Lower lobe of right lung (tissue), 2 donors: Measurements from ENCODE around the gene ABR. TPM values are rescaled to one million over a fixed set of nuclear protein-coding genes. Genes with fewer than 3 reads are reported as not detected.

Source experiments
- ATAC-seq, 2 donors: fragments of 200-7000 bp; cut with Tn5 transposase; one replicate each; pipeline ENCODE4 v1.9.1; 2020 to 2022; ENCODE audit warnings: mild to moderate bottlenecking in 2 of 2, moderate library complexity in 2 of 2
- DNase-seq: peaks from one replicate; pipeline ENCODE4 v3.0.0-alpha.2; 2020
- H3K27ac ChIP-seq: fragments of 200-600 bp; one replicate; pipeline ENCODE4 v1.8.0; 2022
- H3K27me3 ChIP-seq: fragments of 200-600 bp; one replicate; pipeline ENCODE4 v1.8.0; 2022; ENCODE audit warnings: low read depth
- H3K36me3 ChIP-seq: fragments of 200-600 bp; one replicate; pipeline ENCODE4 v1.8.0; 2022; ENCODE audit warnings: mild to moderate bottlenecking
- H3K4me1 ChIP-seq: fragments of 200-600 bp; one replicate; pipeline ENCODE4 v1.8.0; 2022
- H3K4me3 ChIP-seq: fragments of 200-600 bp; one replicate; pipeline ENCODE4 v1.8.0; 2022; ENCODE audit warnings: mild to moderate bottlenecking
- H3K9me3 ChIP-seq: fragments of 200-600 bp; one replicate; pipeline ENCODE4 v1.8.0; 2022
- CTCF ChIP-seq: fragments of 200-600 bp; IDR thresholded peaks from one replicate; pipeline ENCODE4 v1.8.0; 2022; ENCODE audit warnings: antibody characterized with exemption, mild to moderate bottlenecking
- intact Hi-C: fragments of 100-400 bp; cut with DNase I; formaldehyde crosslinking; loops from one replicate; pipeline ENCODE4 v1.11.0; 2022
- total RNA-seq: library from RNA; stranded (reverse); fragmentation: NEBNext Ultra II Directional; extraction: Animal tissue kit (Norgen Biotek cat#: 25700); gene quantifications from one replicate; pipeline ENCODE4 v1.2.1, GENCODE V29; 2021
- donor health status: DM: no; HTN: yes; CAD: no; lungs with severe emphysema.

ABR gene
- total RNA-seq, 1 donor from 2014 or later: 212 TPM

GRCh38 chr17:1217089-1217385, 37.3 kb upstream of the ABR start:
- Histone ChIP-seq H3K4me3 (no peak overlapping the region), H3K27ac (no peak overlapping the region), H3K9me3 (no peaks in the 10 kb centered on the region), H3K4me1 (no peaks in the 10 kb centered on the region), H3K36me3 (no peaks in the 10 kb centered on the region), H3K27me3 (no peaks in the 10 kb centered on the region)
- ATAC-seq (no peak), DNase-seq (no peak)
- intact Hi-C loops: no loop called here
- no peak for TF ChIP-seq CTCF

GRCh38 chr17:1216217-1217088, 36.7 kb upstream of the ABR start:
- no peak for TF ChIP-seq CTCF
- H3K4me3 ChIP-seq: no peak overlapping the region
- DNase-seq: no peak
- ATAC-seq: peak in 1 of 2 donors; percentile 33
- H3K27ac ChIP-seq: no peak overlapping the region
- H3K27me3 ChIP-seq: no peaks in the 10 kb centered on the region
- no peaks in the 10 kb centered on the region for H3K4me1 ChIP-seq
- H3K36me3 ChIP-seq: no peaks in the 10 kb centered on the region
- no peaks in the 10 kb centered on the region for H3K9me3 ChIP-seq
- intact Hi-C loops: no loop called here

GRCh38 chr17:1212946-1213345, 33.2 kb upstream of the ABR start:
- no peak for TF ChIP-seq CTCF
- Histone ChIP-seq H3K9me3 (no peaks in the 10 kb centered on the region), H3K4me3 (no peak overlapping the region), H3K4me1 (peaks cover 5% of the 10 kb centered on the region), H3K27ac (no peak overlapping the region), H3K27me3 (no peaks in the 10 kb centered on the region), H3K36me3 (no peaks in the 10 kb centered on the region)
- intact Hi-C loops: no loop called here
- ATAC-seq (no peak), DNase-seq (no peak)

GRCh38 chr17:1211287-1211686, 31.5 kb upstream of the ABR start:
- ATAC-seq (no peak), DNase-seq (no peak)
- intact Hi-C loops: no loop called here
- Histone ChIP-seq H3K4me1 (peaks cover 7% of the 10 kb centered on the region), H3K36me3 (no peaks in the 10 kb centered on the region), H3K4me3 (no peak overlapping the region), H3K27ac (no peak overlapping the region), H3K27me3 (no peaks in the 10 kb centered on the region), H3K9me3 (no peaks in the 10 kb centered on the region)
- no peak for TF ChIP-seq CTCF

- TF ChIP-seq CTCF: no peak
- DNase-seq: no peak
- Histone ChIP-seq H3K36me3 (no peaks in the 10 kb centered on the region), H3K27me3 (no peaks in the 10 kb centered on the region), H3K4me3 (no peak overlapping the region), H3K27ac (no peak overlapping the region), H3K9me3 (no peaks in the 10 kb centered on the region), H3K4me1 (peaks cover 7% of the 10 kb centered on the region)
- intact Hi-C loops: no loop called here
- ATAC-seq: no peak
Observed at GRCh38 chr17:1208966-1209365, 29.2 kb upstream of the ABR start.
